Islet precursor cell (in vitro differentiated cells): ENCODE data around the gene NPSR1.

Experiments used
- DNase-seq: peaks from one replicate; pipeline ENCODE4 v3.0.0-alpha.2; 2018

The NPSR1 gene

DNA sequence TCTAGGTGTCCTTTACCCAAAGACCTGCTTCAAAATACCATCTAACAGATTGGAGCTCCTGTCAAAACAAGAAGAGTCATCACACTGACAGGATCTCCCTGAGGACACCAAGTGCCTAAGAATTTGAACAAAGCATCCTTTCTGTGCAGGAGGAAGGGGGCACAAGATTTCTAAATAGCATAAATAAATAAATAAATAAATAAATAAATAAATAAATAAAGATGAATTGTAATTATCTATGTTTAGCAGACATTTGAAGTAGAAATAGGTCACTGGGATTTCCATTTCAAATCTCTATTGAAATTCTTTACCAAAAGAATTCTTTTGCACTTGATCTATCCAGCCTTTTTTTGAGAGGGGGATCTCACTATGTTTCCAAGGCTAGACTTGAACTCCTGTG is 65.3 kb downstream of the NPSR1 start:
- DNase-seq: no peak

DNA sequence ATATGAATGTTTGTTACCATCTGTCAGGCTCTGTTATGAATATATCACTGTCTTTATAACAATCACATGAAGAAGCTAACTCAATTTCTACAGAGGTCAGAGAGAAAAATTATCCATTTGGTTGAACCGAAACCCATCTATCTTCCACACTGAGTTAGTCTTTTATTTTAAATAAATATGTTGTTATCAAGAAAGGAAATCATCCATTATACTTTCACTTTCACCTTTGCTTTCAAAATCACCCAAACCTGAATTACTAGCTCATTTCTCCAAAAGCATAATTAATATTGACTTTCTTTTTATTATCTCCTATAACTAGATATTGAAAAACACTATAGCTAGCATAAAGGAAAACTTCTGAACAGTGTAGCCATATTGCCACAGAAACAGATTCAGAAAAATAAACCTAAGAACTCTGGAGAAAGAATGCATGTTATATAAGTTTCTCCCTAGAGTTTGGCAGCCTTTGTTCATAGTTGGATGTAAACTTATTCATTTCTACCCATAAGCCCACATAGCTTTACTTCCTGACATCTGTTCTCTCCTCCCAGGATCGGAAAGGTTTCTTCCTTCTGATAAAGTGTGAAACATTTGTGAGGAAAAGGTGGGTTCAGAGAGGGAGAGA is 66.0 kb downstream of the NPSR1 start:
- DNase-seq: no peak

- no peak for DNase-seq
Measured at GRCh38 chr7:34726221-34726620, 68.2 kb downstream of the NPSR1 start.

GRCh38 chr7:34727464-34727995 is 69.5 kb downstream of the NPSR1 start:
- no peak for DNase-seq

- DNase-seq: no peak
Measured at GRCh38 chr7:34728156-34728555, 70.1 kb downstream of the NPSR1 start.

DNA sequence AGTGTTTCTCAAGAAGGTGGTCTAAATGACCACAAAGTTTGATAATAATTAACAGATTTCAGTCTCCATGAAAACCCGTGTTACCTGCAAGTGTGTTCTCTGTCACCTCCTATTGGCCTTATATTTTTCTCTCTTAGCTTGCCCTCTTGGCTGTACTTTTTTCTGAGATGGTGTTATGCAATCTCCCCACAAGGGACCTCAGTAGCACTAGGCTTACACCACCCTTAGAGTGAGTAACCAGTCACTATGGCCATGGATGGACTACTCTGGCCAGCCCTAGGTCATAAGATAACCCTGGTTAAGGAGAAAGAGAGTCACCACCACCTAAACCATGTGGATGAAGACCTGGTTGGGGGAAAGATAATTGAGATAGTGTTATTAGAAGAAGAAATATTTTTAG is 76.8 kb downstream of the NPSR1 start:
- no peak for DNase-seq

- DNase-seq: no peak
Measured at GRCh38 chr7:34735526-34735925, 77.5 kb downstream of the NPSR1 start.

DNA sequence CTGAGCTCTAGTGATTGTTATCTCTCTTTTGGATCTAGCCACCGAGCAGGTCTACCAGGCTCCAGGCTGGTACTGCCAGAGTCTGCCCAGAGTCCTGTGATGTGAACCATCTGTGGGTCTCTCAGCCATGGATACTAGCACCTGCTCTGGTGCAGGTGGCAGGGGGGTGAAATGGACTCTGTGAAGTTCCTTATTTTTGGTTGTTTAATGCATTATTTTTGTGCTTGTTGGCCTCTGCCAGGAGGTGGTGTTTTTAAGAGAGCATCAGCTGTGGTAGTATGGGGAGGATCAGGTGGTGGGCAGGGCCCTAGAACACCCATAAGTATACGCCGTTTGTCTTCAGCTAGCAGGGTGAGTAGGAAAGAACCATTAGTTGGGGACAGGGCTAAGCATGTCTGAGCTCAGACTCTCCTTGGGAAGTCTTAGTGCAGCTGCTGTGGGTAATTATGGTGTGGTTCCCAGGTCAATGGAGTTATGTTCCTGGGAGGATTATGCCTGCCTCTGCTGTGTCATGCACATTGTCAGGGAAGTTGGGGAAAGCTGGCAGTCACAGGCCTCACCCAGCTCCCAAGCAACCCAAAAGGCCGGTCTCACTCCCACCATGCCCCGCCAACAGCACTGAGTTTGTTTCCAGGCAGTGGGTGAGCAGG is 81.8 kb downstream of the NPSR1 start:
- no peak for DNase-seq

GRCh38 chr7:34740840-34741239 is 82.8 kb downstream of the NPSR1 start:
- DNase-seq: no peak

- no peak for DNase-seq
Measured at GRCh38 chr7:34747176-34747781, 89.3 kb downstream of the NPSR1 start.

GRCh38 chr7:34747867-34748727 is 90.1 kb downstream of the NPSR1 start:
- peak; percentile 84 for DNase-seq

GRCh38 chr7:34748728-34749089 is 90.7 kb downstream of the NPSR1 start:
- no peak for DNase-seq

GRCh38 chr7:34749446-34749845 is 91.4 kb downstream of the NPSR1 start:
- DNase-seq: no peak

GRCh38 chr7:34750209-34750608 is 92.2 kb downstream of the NPSR1 start:
- no peak for DNase-seq

DNA sequence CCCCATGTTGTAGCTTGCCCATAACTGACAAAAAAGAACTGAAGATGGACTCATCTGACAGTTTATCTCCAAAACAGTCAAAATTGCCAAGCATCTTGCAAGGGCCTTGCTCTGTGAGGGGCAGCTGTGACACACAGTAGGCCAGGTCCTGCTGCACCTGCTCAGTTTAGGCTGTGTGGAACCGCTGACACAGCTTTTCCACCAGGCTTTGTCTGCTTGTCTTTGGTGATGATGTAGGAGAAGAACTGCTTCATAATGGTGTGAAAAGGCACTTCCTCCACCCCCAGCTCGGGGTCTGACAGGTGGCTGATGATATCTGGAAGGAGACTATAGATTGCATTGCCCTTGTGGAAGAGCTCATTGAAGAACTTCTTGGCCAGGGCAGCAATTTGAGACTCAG is 92.6 kb downstream of the NPSR1 start:
- DNase-seq: no peak

- DNase-seq: no peak
Measured at GRCh38 chr7:34751725-34752643, 94.0 kb downstream of the NPSR1 start.

- DNase-seq: no peak
Measured at GRCh38 chr7:34752929-34753328, 94.9 kb downstream of the NPSR1 start.

DNA sequence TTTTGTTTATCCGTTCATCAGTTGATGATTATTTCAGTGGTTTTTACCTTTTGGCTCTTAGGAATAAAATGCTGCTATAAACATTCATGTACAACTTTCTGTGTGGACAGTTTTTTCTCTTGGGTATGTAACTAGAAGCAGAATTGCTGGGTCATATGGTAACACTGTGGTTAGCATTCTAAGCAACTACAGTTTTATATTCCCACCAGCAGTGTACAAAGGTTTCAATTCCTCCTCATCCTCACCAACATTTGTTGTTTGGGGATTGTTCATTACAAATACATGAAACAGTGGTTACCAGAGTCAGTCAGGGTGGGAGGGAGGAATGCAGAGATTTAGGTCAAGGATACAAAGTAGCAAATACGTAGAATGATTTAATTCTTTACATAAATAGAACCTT is 97.0 kb downstream of the NPSR1 start:
- DNase-seq: no peak

DNA sequence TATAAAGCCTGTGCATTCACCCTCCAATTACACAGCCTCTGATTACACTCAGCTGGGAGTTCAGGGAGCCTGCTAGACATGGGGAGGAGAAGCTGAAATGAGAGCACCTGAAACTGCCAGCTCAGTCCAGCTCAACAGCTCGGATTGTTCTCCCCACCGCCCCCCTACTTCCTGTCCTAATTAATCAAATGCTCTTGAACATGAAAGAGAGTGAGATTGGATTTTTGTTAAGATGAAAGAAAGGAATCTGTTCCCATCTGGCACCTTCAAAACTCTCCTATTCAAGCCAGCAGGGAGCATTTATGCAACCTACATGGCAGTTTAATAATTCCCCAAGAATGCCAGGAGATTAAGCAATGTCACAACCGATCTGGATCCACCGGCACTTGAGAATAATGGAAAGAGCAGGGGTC is 98.0 kb downstream of the NPSR1 start:
- DNase-seq: no peak

DNA sequence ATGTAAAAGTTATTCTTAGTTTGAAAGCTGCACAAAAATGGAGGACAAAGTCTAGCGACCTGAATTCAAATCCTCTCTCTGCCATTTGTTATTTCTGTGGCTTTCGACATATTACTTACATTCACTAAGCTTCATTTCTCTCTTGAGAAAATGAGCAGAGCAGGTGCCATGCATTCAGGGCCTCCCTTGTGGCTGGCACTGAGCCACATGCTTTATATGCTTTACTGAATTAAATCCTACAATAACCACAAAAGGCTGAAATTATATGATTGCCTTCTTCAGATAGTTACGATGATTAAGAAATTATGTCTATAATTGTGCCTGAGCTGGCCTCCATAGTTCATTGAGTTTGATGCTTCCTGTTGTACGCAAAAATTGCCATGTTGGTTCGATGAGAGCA is 98.7 kb downstream of the NPSR1 start:
- no peak for DNase-seq

- DNase-seq: no peak
Measured at GRCh38 chr7:34757570-34758110, 99.6 kb downstream of the NPSR1 start.

GRCh38 chr7:34758111-34758601 is 100.1 kb downstream of the NPSR1 start:
- DNase-seq: no peak
